Measurements from ENCODE around the gene MYO1H. TPM values are rescaled to one million over a fixed set of nuclear protein-coding genes. Genes with fewer than 3 reads are reported as not detected.

The MYO1H gene
- total and polyA plus RNA-seq, 2 experiments from 2014 or later: not detected

DNA sequence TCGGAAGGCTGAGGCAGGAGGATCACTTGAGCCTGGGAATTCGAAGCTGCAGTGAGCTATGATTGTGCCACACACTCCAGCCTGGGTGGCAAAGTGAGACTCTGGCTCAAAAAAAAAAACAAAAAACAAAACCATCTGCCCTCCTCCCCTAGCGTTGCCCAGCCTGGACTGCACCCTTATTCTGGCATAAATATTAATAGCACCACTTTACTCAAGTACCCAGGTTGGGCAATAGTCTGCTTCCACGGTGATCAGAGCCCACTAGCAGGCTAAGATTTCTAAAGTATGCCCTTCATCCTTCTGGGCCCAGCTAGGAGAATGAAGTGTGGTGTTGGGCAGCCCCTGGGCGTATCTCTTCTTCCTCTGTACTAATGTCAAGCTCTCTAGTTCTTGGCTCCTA is 96.1 kb downstream of the MYO1H start (continued):
- TF ChIP-seq, protein P1, sequence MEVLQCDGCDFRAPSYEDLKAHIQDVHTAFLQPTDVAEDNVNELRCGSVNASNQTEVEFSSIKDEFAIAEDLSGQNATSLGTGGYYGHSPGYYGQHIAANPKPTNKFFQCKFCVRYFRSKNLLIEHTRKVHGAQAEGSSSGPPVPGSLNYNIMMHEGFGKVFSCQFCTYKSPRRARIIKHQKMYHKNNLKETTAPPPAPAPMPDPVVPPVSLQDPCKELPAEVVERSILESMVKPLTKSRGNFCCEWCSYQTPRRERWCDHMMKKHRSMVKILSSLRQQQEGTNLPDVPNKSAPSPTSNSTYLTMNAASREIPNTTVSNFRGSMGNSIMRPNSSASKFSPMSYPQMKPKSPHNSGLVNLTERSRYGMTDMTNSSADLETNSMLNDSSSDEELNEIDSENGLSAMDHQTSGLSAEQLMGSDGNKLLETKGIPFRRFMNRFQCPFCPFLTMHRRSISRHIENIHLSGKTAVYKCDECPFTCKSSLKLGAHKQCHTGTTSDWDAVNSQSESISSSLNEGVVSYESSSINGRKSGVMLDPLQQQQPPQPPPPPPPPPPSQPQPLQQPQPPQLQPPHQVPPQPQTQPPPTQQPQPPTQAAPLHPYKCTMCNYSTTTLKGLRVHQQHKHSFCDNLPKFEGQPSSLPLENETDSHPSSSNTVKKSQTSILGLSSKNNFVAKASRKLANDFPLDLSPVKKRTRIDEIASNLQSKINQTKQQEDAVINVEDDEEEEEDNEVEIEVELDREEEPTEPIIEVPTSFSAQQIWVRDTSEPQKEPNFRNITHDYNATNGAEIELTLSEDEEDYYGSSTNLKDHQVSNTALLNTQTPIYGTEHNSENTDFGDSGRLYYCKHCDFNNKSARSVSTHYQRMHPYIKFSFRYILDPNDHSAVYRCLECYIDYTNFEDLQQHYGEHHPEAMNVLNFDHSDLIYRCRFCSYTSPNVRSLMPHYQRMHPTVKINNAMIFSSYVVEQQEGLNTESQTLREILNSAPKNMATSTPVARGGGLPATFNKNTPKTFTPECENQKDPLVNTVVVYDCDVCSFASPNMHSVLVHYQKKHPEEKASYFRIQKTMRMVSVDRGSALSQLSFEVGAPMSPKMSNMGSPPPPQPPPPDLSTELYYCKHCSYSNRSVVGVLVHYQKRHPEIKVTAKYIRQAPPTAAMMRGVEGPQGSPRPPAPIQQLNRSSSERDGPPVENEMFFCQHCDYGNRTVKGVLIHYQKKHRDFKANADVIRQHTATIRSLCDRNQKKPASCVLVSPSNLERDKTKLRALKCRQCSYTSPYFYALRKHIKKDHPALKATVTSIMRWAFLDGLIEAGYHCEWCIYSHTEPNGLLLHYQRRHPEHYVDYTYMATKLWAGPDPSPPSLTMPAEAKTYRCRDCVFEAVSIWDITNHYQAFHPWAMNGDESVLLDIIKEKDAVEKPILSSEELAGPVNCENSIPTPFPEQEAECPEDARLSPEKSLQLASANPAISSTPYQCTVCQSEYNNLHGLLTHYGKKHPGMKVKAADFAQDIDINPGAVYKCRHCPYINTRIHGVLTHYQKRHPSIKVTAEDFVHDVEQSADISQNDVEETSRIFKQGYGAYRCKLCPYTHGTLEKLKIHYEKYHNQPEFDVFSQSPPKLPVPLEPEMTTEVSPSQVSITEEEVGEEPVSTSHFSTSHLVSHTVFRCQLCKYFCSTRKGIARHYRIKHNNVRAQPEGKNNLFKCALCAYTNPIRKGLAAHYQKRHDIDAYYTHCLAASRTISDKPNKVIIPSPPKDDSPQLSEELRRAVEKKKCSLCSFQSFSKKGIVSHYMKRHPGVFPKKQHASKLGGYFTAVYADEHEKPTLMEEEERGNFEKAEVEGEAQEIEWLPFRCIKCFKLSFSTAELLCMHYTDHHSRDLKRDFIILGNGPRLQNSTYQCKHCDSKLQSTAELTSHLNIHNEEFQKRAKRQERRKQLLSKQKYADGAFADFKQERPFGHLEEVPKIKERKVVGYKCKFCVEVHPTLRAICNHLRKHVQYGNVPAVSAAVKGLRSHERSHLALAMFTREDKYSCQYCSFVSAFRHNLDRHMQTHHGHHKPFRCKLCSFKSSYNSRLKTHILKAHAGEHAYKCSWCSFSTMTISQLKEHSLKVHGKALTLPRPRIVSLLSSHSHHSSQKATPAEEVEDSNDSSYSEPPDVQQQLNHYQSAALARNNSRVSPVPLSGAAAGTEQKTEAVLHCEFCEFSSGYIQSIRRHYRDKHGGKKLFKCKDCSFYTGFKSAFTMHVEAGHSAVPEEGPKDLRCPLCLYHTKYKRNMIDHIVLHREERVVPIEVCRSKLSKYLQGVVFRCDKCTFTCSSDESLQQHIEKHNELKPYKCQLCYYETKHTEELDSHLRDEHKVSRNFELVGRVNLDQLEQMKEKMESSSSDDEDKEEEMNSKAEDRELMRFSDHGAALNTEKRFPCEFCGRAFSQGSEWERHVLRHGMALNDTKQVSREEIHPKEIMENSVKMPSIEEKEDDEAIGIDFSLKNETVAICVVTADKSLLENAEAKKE (CRISPR knock-in tag; IDR thresholded peaks at IDR 0.05): no peak

GRCh38 chr12:109444259-109444658 is 96.6 kb downstream of the MYO1H start:
- H3K9me2 ChIP-seq (ENCODE audit: insufficient read depth): no peaks in the 10 kb centered on the region
- ATAC-seq (no peak), DNase-seq (ENCODE audit: low spot score) (no peak)
- peaks cover 15% of the 10 kb centered on the region; the same call in 2 of the 3 replicates for H3K36me3 Mint-ChIP-seq (ENCODE audit: low read depth)
- H3K27ac Mint-ChIP-seq: no peak overlapping the region
- H3K36me3 ChIP-seq (ENCODE audit: insufficient read depth): peaks cover 4% of the 10 kb centered on the region; the same call in 1 of the 2 replicates
- H3K27me3 Mint-ChIP-seq (ENCODE audit: insufficient read depth, low read depth, poor library complexity): peaks cover 2% of the 10 kb centered on the region
- H3K4me3 ChIP-seq: no peak overlapping the region
- H3K4me1 Mint-ChIP-seq: peaks cover 8% of the 10 kb centered on the region; the same call in 2 of the 3 replicates
- H3K27ac ChIP-seq (ENCODE audit: low read depth): no peak overlapping the region
- H3K27me3 ChIP-seq (ENCODE audit: insufficient read depth): no peaks in the 10 kb centered on the region
- peaks cover 2% of the 10 kb centered on the region; the same call in 1 of the 2 replicates for H4K20me1 ChIP-seq (replicated peaks; ENCODE audit: insufficient read depth)
- no peaks in the 10 kb centered on the region for H3F3A ChIP-seq (replicated peaks; ENCODE audit: low read depth)
- H3K4me2 ChIP-seq: no peak overlapping the region
- no peaks in the 10 kb centered on the region for H3K4me1 ChIP-seq (ENCODE audit: insufficient read depth)
- H3K4me3 Mint-ChIP-seq: no peak overlapping the region
- peaks cover 8% of the 10 kb centered on the region; the same call in 1 of the 2 replicates for H3K79me2 ChIP-seq (replicated peaks; ENCODE audit: insufficient read depth)
- no peak overlapping the region for H2AFZ ChIP-seq
- no peaks in the 10 kb centered on the region for H3K9me3 Mint-ChIP-seq
- TF ChIP-seq JUNB (IDR thresholded peaks at IDR 0.05; ENCODE audit: unreplicated experiment): no peak
- TF ChIP-seq, protein P2, sequence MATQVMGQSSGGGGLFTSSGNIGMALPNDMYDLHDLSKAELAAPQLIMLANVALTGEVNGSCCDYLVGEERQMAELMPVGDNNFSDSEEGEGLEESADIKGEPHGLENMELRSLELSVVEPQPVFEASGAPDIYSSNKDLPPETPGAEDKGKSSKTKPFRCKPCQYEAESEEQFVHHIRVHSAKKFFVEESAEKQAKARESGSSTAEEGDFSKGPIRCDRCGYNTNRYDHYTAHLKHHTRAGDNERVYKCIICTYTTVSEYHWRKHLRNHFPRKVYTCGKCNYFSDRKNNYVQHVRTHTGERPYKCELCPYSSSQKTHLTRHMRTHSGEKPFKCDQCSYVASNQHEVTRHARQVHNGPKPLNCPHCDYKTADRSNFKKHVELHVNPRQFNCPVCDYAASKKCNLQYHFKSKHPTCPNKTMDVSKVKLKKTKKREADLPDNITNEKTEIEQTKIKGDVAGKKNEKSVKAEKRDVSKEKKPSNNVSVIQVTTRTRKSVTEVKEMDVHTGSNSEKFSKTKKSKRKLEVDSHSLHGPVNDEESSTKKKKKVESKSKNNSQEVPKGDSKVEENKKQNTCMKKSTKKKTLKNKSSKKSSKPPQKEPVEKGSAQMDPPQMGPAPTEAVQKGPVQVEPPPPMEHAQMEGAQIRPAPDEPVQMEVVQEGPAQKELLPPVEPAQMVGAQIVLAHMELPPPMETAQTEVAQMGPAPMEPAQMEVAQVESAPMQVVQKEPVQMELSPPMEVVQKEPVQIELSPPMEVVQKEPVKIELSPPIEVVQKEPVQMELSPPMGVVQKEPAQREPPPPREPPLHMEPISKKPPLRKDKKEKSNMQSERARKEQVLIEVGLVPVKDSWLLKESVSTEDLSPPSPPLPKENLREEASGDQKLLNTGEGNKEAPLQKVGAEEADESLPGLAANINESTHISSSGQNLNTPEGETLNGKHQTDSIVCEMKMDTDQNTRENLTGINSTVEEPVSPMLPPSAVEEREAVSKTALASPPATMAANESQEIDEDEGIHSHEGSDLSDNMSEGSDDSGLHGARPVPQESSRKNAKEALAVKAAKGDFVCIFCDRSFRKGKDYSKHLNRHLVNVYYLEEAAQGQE (IDR thresholded peaks at IDR 0.05; ENCODE audit: unreplicated experiment): no peak
- no peak for TF ChIP-seq EZH2 (IDR thresholded peaks at IDR 0.05; ENCODE audit: low read depth, unreplicated experiment)
- TF ChIP-seq POLR2AphosphoS5 (IDR thresholded peaks at IDR 0.05; ENCODE audit: low read depth): no peak
- no peak for TF ChIP-seq CREB1 (CRISPR knock-in tag; IDR thresholded peaks at IDR 0.05; ENCODE audit: low read depth)
- TF ChIP-seq ZNF331 (CRISPR knock-in tag; IDR thresholded peaks at IDR 0.05; ENCODE audit: low read depth): no peak
- TF ChIP-seq EZH2phosphoT487 (IDR thresholded peaks at IDR 0.05; ENCODE audit: unreplicated experiment): no peak

Measured in GM23338 (cell line).